Stimulated activated CD8-positive, alpha-beta memory T cell treated with anti-CD3 and anti-CD28 coated beads, Interleukin-4, amount 100 ng/mL, for 4 hours (primary cell): ENCODE measurements around the gene RRAD.
"Not testable (repeated sequence)": the region's sequence is repeated elsewhere in the genome, so short reads cannot be mapped to it uniquely, and the experiment has no call there.

Experiments used
- DNase-seq, 2 donors: peaks; one replicate each; pipeline ENCODE4 v3.0.0-alpha.2; 2020; ENCODE audit warnings: low read depth in 2 of 2, low spot score in 1 of 2

RRAD gene

DNA sequence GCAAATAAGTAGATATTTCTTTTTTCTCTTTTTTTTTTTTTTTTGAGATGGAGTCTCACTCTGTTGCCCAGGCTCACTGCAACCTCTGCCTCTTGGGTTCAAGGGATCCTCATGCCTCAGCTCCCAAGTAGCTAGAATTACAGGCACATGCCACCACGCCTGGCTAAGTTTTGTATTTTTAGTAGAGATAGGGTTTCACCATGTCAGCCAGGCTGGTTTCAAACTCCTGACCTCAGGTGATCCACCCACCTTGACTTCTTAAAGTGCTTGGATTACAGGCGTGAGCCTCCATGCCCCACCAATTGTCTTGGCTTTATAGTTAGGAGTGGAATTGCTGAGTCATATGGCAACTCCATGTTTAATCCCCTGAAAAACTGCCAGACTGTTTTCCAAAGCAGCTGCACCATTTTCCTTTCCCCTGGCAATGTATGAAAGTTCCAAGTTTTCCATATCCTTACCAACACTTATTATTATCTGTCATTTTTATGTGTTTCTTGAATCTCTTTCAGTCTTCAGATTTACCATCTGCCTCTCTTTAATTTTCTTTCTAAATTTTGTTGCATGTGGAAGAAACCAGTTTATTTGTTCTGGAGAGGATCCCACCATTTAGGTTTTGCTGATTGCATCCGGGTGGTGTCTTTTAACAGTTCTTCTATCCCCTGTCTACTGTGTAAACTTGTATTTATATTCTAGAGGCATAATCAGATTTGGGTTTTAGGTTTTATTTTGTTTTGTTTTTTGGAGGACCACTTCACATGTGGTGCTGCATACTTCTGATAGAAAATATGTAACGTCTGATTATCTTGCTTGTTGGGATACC, 25.8 kb upstream of the RRAD start:
- no peak for DNase-seq

DNA sequence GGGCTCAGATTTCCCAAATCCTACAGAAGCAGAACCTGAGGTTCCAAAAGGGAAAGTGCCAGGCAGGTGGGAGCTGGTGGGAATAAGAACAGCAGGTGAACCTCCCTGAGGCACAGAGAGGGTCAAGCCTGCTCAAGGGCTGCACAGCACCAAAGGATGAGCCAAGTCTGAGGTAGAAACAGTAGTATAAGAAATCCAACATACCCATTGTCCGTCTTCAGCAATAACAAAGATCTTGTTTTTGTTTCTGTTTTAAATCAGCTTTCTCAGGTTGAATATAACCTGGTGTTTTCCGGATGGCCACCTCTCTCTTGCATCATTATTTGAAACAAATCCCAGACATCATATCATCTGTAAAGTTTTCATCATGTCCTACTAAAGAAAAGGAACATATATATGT, 25.1 kb upstream of the RRAD start:
- no peak for DNase-seq

DNA sequence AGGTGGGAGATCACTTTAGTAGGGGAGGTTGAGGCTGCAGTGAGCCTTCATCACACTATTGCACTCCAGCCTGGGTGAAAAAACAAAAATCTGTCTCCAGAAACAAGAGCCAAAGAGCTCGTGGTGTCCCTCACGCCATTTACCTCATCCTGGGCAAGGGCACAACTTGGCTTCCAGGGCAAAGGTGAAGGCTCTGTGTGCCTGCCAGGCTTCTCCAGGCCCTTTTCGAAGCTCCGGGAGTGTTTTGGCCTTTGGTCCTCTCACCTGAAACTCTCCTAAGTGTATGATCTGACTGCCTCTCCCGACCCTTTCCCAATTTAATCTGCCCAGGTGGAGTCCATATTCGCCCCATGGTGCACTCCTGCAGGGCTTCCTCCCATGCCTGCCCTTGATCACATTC, 24.1 kb upstream of the RRAD start:
- no peak for DNase-seq

DNA sequence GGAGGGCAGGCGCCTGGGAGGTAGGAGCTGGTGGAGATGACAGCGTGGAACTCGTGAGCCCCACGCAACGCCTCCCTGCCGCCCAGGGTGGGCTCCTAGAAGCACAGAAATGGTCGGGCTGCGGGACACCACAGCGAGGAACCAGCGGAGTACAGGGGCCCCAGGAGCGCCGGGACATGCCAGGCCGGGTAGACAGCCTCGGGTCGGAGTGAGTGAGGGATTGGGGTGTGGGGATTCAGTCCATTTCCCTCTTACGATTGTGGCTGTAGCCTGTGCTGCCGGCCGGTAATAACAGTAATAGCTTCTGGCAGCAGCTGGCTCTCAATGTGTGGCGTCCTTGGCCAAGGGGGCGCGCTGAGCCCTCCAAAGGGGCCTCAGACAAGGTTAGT, 23.5 kb upstream of the RRAD start:
- DNase-seq: no peak

GRCh38 chr16:66948134-66948836, 22.9 kb upstream of the RRAD start:
- DNase-seq: no peak

- peak; percentile 58 to 78 for DNase-seq
Observed at GRCh38 chr16:66947302-66948065, 22.1 kb upstream of the RRAD start.

DNA sequence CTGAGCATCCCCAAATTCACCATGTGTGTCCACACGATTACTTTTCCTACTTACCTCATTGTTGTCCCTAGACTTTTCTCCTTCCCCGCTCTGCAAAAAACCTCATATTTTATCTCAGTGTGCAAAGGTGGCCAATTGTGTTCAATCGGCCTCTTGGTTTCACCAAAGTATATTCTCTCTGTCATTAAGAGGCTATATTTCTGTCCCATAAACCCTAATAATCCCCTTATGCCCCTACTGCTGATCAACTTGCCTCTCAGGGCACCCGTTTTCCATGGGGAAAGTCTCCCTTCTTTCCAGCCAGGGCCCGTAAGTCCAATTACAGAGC, 21.6 kb upstream of the RRAD start:
- no peak for DNase-seq

DNA sequence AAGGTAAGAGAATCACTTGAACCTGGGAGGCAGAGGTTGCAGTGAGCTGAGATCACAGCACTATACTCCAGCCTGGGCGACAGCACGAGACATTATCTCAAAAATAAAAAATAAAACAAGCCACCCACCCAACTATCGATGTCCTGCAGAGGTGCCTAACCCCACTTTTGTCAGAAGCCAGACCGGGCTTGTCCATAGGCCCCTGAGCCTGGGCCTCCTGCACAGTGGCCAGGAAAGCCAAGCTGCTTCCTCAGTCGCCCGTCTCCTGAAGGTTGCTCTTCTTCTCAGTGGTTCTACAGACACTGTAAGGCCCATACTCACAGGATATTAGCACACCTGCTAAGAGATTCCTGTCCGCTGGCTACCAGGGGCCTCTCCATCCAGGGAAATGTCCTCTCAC, 21.2 kb upstream of the RRAD start:
- no peak for DNase-seq

- no peak for DNase-seq
Observed at GRCh38 chr16:66945939-66946338, 20.6 kb upstream of the RRAD start.

GRCh38 chr16:66944971-66945370, 19.6 kb upstream of the RRAD start:
- DNase-seq: not testable (repeated sequence)

GRCh38 chr16:66944054-66944441, 18.7 kb upstream of the RRAD start:
- DNase-seq: no peak

- DNase-seq: no peak
Observed at GRCh38 chr16:66943426-66944053, 18.2 kb upstream of the RRAD start.

- DNase-seq: no peak
Observed at GRCh38 chr16:66942981-66943380, 17.6 kb upstream of the RRAD start.

DNA sequence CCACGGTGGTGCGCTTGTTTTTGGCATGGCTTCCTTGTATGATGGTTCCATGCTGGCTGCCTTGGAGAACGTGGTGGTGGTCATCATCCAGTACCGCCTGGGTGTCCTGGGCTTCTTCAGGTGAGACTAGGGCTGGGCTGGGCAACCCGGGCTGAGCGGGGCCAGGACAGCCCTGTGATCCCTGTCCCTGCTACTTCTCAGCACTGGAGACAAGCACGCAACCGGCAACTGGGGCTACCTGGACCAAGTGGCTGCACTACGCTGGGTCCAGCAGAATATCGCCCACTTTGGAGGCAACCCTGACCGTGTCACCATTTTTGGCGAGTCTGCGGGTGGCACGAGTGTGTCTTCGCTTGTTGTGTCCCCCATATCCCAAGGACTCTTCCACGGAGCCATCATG, 14.9 kb upstream of the RRAD start:
- DNase-seq: no peak

DNA sequence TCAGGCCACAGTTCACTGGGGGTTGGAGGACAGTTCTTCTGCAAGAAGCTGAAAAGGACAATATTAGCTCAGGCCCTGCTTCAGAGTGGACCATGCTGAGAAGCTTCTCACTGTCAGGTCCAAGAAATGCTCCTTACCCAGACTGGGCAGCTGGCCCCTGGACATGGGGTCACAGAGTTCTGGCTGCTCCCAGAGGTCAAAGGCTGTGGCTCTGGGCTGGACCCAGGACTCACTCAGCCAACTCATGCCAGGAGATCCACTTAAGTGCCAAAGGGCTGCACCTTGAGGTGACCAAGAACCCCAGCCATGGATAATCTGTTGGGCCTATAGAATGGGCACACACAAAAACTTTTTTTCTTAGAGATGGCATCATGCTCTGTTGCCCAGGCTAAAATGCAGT, 14.0 kb upstream of the RRAD start:
- no peak for DNase-seq

DNA sequence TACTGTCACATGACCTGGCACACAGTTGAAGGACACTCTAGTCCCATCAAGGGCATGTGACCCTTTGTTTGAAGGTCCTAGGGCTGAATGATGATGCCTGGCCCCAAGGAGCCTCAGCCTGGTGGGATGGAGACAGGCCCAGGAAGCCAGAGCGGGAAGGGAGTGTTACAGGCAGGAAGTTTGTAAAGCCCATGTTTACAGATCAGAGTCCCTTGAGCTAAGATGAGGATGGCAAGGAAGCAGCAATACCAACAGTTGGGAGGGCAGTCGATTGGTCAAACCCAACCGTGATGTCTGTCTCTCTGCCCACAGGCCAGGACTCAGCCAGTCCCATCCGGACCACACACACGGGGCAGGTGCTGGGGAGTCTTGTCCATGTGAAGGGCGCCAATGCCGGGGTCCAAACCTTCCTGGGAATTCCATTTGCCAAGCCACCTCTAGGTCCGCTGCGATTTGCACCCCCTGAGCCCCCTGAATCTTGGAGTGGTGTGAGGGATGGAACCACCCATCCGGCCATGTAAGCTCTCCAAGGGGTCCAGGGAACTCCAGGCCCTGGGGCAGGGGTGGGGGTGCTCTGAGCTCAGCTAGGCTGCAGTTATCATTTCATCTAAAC, 12.5 kb upstream of the RRAD start:
- no peak for DNase-seq

DNA sequence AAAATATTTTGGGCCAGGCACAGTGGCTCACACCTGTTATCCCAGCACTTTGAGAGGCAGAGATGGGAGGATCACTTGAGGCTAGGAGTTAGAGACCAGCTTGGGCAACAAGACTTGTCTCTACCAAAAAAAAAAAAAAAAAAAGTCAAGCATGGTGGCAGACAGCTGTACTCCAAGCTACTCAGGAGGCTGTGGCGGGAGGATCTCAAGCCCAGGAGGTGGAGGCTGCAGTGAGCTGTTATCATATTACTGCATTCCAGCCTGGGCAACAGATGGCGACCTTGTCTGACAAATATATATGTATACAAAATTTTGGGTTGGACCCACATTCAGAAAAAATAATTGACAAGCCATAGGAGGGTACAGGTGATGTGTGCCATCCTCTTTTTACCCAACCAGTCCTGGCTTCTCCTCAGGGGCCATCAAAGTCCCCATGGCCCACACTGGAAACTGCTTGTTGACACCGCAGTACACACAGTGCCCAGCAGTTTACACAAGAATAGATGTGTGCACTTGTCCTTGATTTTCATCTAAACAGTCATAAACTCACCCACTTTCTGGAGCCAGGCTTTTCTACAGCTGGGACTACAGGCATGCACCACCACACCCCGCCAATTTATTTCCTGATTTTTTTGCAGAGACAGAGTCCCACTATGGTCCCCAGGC, 11.7 kb upstream of the RRAD start:
- DNase-seq: no peak

- DNase-seq: no peak
Observed at GRCh38 chr16:66936462-66936861, 11.1 kb upstream of the RRAD start.

DNA sequence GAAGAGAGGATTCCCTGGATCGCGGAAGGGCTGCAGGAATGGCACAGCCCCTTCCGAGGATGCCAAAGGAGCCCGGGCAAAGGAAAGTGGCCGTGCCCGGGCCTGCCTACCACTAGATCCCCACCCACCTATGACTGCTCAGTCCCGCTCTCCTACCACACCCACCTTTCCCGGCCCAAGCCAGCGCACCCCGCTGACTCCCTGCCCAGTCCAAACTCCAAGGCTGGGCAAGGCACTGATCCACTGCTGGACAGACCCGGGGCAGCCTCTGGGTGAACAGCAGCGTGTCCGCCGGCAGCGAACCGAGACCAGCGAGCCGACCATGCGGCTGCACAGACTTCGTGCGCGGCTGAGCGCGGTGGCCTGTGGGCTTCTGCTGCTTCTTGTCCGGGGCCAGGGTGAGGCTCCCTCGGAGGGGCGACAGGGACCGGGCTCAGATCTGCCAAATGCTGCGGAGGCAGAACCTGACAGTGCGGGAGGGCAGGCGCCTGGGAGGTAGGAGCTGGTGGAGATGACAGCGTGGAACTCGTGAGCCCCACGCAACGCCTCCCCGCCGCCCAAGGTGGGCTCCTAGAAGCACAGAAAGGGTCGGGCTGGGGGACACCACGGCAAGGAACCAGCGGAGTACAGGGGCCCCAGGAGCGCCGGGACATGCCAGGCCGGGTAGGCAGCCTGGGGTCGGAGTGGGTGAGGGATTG, 10.1 kb upstream of the RRAD start, which contains the start of gene CES2:
Gene CES2, plus strand, starts transcription at position 203 of the 698 bp plus-strand sequence. Its CDS starts 120 bp downstream, at position 323.
- DNase-seq: no peak

DNA sequence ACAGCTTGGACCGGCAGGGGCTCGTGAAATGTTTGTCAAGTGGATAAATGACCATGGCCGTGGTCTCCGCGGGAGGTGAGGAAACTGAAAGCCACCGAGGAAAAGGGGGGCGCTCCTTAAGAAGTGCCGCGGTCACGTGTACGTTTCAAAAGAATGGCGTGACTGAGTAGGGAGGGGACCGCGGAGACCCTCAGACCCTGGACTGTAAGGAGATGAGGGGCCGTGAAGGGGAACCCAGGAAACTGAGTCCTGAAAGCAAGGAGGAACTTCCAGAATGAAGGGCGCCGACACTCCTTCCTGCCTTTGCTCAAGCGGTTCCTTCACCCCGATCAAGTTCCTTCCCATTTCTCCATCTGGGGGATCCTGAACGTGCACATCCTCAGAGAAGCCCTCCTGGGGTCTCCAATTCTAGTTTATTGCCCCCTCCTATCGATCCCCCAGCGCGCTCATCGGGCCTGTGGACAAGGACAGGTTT, 9.5 kb upstream of the RRAD start:
- not testable (repeated sequence) for DNase-seq
